MM.1S (cell line): ENCODE measurements around the gene FAS.

ENCODE experiments used
- EZH2phosphoT487 ChIP-seq: fragments of 300-600 bp; sonication (generic); IDR thresholded peaks from 2 replicates; pipeline ENCODE4 v1.6.1; 2018; ENCODE audit warnings: antibody characterized with exemption, low read length
- TF ChIP-seq, protein P1 (sequence below): fragments of 300-600 bp; sonication (generic); IDR thresholded peaks from 2 replicates; pipeline ENCODE4 v1.5.1; 2016; ENCODE audit warnings: antibody characterized with exemption, low read length, mixed read lengths

DNA sequence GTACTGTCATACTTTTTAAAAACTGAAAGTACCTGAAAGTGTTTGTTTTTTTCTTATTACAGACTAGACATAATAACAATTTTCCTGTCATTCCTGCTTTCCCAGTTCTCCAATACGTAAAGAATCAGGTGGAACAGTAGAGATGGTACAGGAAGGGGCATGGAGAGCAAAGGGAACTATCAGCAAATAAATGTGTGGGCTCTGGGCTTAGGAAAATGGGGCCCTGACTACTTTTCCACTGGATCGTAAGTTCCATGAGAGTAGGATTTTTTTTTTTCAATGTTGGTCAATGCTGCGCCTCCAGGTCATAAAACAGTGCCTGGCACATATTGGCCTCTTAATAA lies 15.2 kb upstream of the FAS start:
- TF ChIP-seq, protein P1, sequence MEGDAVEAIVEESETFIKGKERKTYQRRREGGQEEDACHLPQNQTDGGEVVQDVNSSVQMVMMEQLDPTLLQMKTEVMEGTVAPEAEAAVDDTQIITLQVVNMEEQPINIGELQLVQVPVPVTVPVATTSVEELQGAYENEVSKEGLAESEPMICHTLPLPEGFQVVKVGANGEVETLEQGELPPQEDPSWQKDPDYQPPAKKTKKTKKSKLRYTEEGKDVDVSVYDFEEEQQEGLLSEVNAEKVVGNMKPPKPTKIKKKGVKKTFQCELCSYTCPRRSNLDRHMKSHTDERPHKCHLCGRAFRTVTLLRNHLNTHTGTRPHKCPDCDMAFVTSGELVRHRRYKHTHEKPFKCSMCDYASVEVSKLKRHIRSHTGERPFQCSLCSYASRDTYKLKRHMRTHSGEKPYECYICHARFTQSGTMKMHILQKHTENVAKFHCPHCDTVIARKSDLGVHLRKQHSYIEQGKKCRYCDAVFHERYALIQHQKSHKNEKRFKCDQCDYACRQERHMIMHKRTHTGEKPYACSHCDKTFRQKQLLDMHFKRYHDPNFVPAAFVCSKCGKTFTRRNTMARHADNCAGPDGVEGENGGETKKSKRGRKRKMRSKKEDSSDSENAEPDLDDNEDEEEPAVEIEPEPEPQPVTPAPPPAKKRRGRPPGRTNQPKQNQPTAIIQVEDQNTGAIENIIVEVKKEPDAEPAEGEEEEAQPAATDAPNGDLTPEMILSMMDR, result no peak
- TF ChIP-seq EZH2phosphoT487, result no peak
